Fibroblast of gingiva (primary cell): Measurements from ENCODE around the gene NOXRED1.
A peak's percentile ranks its signal among the peaks of the same experiment; 100 is the strongest.

Source experiments
- DNase-seq: peaks from one replicate; pipeline ENCODE4 v3.0.0-alpha.2; 2011; ENCODE audit warnings: low read depth

The NOXRED1 gene

GRCh38 chr14:77407158-77407557 lies 16.2 kb downstream of the NOXRED1 start:
- no peak for DNase-seq

GRCh38 chr14:77406718-77407117 lies 16.6 kb downstream of the NOXRED1 start:
- no peak for DNase-seq

GRCh38 chr14:77406086-77406485 lies 17.2 kb downstream of the NOXRED1 start:
- no peak for DNase-seq

GRCh38 chr14:77403768-77404167 lies 19.6 kb downstream of the NOXRED1 start:
- no peak for DNase-seq

- no peak for DNase-seq
Measured at GRCh38 chr14:77400216-77400615, 23.1 kb downstream of the NOXRED1 start.

- no peak for DNase-seq
Measured at GRCh38 chr14:77390188-77390587, 33.1 kb downstream of the NOXRED1 start.

GRCh38 chr14:77378701-77379100 lies 44.6 kb downstream of the NOXRED1 start:
- DNase-seq: no peak

- DNase-seq: no peak
Measured at GRCh38 chr14:77377502-77377844, 45.9 kb downstream of the NOXRED1 start.

- DNase-seq: peak; percentile 82
Measured at GRCh38 chr14:77376771-77377501, 46.4 kb downstream of the NOXRED1 start, which contains the start of the genes SAMD15 and TMED8. TSS of gene SAMD15 (plus strand) at chr14:77377379. CDS start at chr14:77377419, 40 bp downstream. TSS of gene TMED8 (minus strand) at chr14:77377094. CDS start at chr14:77377053, 41 bp downstream.

- peak; percentile 6 for DNase-seq
Measured at GRCh38 chr14:77375973-77376770, 47.2 kb downstream of the NOXRED1 start.

GRCh38 chr14:77375164-77375950 lies 48.0 kb downstream of the NOXRED1 start:
- DNase-seq: no peak

GRCh38 chr14:77372304-77372841 lies 51.0 kb downstream of the NOXRED1 start:
- DNase-seq: no peak

GRCh38 chr14:77369285-77369684 lies 54.0 kb downstream of the NOXRED1 start:
- no peak for DNase-seq

GRCh38 chr14:77364146-77364545 lies 59.2 kb downstream of the NOXRED1 start:
- DNase-seq: no peak

GRCh38 chr14:77359626-77360025 lies 63.7 kb downstream of the NOXRED1 start:
- DNase-seq: no peak

GRCh38 chr14:77356899-77357298 lies 66.4 kb downstream of the NOXRED1 start:
- no peak for DNase-seq

- no peak for DNase-seq
Measured at GRCh38 chr14:77355811-77356210, 67.5 kb downstream of the NOXRED1 start.

- DNase-seq: no peak
Measured at GRCh38 chr14:77353469-77354141, 69.7 kb downstream of the NOXRED1 start.

GRCh38 chr14:77347751-77348150 lies 75.6 kb downstream of the NOXRED1 start:
- DNase-seq: no peak

- no peak for DNase-seq
Measured at GRCh38 chr14:77346495-77346894, 76.8 kb downstream of the NOXRED1 start.

GRCh38 chr14:77344377-77344996 lies 78.8 kb downstream of the NOXRED1 start:
- DNase-seq: no peak
